SK-N-MC (cell line): ENCODE results near the gene CDC42EP3.

ENCODE experiments used
- DNase-seq: peaks from one replicate; pipeline ENCODE4 v3.0.0-alpha.2; 2011; ENCODE audit warnings: low read depth, low spot score
- H3K27ac ChIP-seq: fragments of 200-600 bp; sonication (generic); 2 replicates; pipeline ENCODE4 v1.5.1; 2016; ENCODE audit warnings: mixed run types
- H3K36me3 ChIP-seq: fragments of 200-600 bp; sonication (generic); 2 replicates; pipeline ENCODE4 v1.6.1; 2017; ENCODE audit warnings: antibody characterized with exemption, low read length, mixed read lengths; ENCODE audit not compliant: insufficient read depth
- H3K4me3 ChIP-seq: fragments of 200-600 bp; sonication (generic); 2 replicates; pipeline ENCODE4 v1.5.1; 2016
- H3K9ac ChIP-seq: fragments of 200-600 bp; sonication (generic); 2 replicates; pipeline ENCODE4 v1.8.0; 2017; ENCODE audit warnings: mixed run types, mixed read lengths; ENCODE audit not compliant: insufficient read length
- H3K9me3 ChIP-seq: fragments of 200-600 bp; sonication (generic); 2 replicates; pipeline ENCODE4 v1.6.1; 2017; ENCODE audit warnings: low read depth, mild to moderate bottlenecking, antibody characterized with exemption, low read length, moderate library complexity, mixed read lengths
- EZH2 ChIP-seq: fragments of 200-600 bp; sonication (generic); IDR thresholded peaks from one replicate; pipeline ENCODE4 v1.6.1; 2017; ENCODE audit warnings: antibody characterized with exemption
- FOXP2 ChIP-seq: optimal IDR thresholded peaks from 2 replicates; pipeline ENCODE3; 2011; ENCODE audit warnings: mild to moderate bottlenecking, moderate library complexity; ENCODE audit not compliant: insufficient read depth; ENCODE audit errors: extremely low read length, control extremely low read depth
- POLR2AphosphoS5 ChIP-seq: IDR thresholded peaks from 2 replicates; pipeline ENCODE4 v1.6.1; 2012; ENCODE audit warnings: mild to moderate bottlenecking, low read depth, low read length, borderline replicate concordance

The CDC42EP3 gene

GRCh38 chr2:37615804-37616676 is 55.4 kb downstream of the CDC42EP3 start:
- H3K36me3 ChIP-seq, result no peaks in the 10 kb centered on the region
- TF ChIP-seq EZH2 (no peak), FOXP2 (no peak), POLR2AphosphoS5 (no peak)
- no peak for DNase-seq
- no peak overlapping the region for H3K9ac ChIP-seq
- no peak overlapping the region for H3K27ac ChIP-seq
- H3K4me3 ChIP-seq, result no peak overlapping the region
- no peaks in the 10 kb centered on the region for H3K9me3 ChIP-seq

- DNase-seq, result no peak
- TF ChIP-seq POLR2AphosphoS5 (no peak), EZH2 (no peak), FOXP2 (no peak)
- no peak overlapping the region for H3K9ac ChIP-seq
- H3K27ac ChIP-seq, result no peak overlapping the region
- H3K36me3 ChIP-seq, result no peaks in the 10 kb centered on the region
- no peaks in the 10 kb centered on the region for H3K9me3 ChIP-seq
- H3K4me3 ChIP-seq, result no peak overlapping the region
These were observed 57.2 kb downstream of the CDC42EP3 start for GRCh38 chr2:37614061-37614738.

- no peak for TF ChIP-seq POLR2AphosphoS5
- no peak for TF ChIP-seq EZH2
- TF ChIP-seq FOXP2, result no peak
- no peak overlapping the region for H3K4me3 ChIP-seq
- no peaks in the 10 kb centered on the region for H3K36me3 ChIP-seq
- no peak for DNase-seq
- H3K27ac ChIP-seq, result no peak overlapping the region
- peaks cover 2% of the 10 kb centered on the region; the same call in 1 of the 2 replicates for H3K9me3 ChIP-seq
- no peak overlapping the region for H3K9ac ChIP-seq
These were observed 59.1 kb downstream of the CDC42EP3 start for GRCh38 chr2:37612382-37612781.

- Histone ChIP-seq H3K36me3 (no peaks in the 10 kb centered on the region), H3K9ac (no peak overlapping the region), H3K4me3 (no peak overlapping the region), H3K27ac (no peak overlapping the region), H3K9me3 (peaks cover 2% of the 10 kb centered on the region; the same call in 1 of the 2 replicates)
- no peak for TF ChIP-seq POLR2AphosphoS5
- TF ChIP-seq FOXP2, result no peak
- TF ChIP-seq EZH2, result no peak
- no peak for DNase-seq
These were observed 60.7 kb downstream of the CDC42EP3 start for GRCh38 chr2:37610638-37611289.

GRCh38 chr2:37609782-37610181 is 61.7 kb downstream of the CDC42EP3 start:
- Histone ChIP-seq H3K27ac (no peak overlapping the region), H3K4me3 (no peak overlapping the region), H3K36me3 (no peaks in the 10 kb centered on the region), H3K9me3 (peaks cover 2% of the 10 kb centered on the region; the same call in 1 of the 2 replicates), H3K9ac (no peak overlapping the region)
- no peak for DNase-seq
- TF ChIP-seq FOXP2 (no peak), EZH2 (no peak), POLR2AphosphoS5 (no peak)

GRCh38 chr2:37604716-37605115 is 66.7 kb downstream of the CDC42EP3 start:
- H3K9me3 ChIP-seq, result peaks cover 2% of the 10 kb centered on the region; the same call in 1 of the 2 replicates
- H3K27ac ChIP-seq, result no peak overlapping the region
- H3K9ac ChIP-seq, result no peak overlapping the region
- no peaks in the 10 kb centered on the region for H3K36me3 ChIP-seq
- TF ChIP-seq POLR2AphosphoS5 (no peak), FOXP2 (no peak), EZH2 (no peak)
- H3K4me3 ChIP-seq, result no peak overlapping the region
- DNase-seq, result no peak

GRCh38 chr2:37602702-37603101 is 68.7 kb downstream of the CDC42EP3 start:
- no peak for DNase-seq
- no peak overlapping the region for H3K27ac ChIP-seq
- H3K4me3 ChIP-seq, result no peak overlapping the region
- no peak for TF ChIP-seq POLR2AphosphoS5
- TF ChIP-seq EZH2, result no peak
- TF ChIP-seq FOXP2, result no peak
- no peak overlapping the region for H3K9ac ChIP-seq
- H3K36me3 ChIP-seq, result no peaks in the 10 kb centered on the region
- H3K9me3 ChIP-seq, result no peaks in the 10 kb centered on the region

- TF ChIP-seq EZH2 (no peak), FOXP2 (no peak), POLR2AphosphoS5 (no peak)
- Histone ChIP-seq H3K4me3 (no peak overlapping the region), H3K9me3 (no peaks in the 10 kb centered on the region), H3K36me3 (no peaks in the 10 kb centered on the region), H3K9ac (no peak overlapping the region), H3K27ac (no peak overlapping the region)
- no peak for DNase-seq
These were observed 69.4 kb downstream of the CDC42EP3 start for GRCh38 chr2:37602040-37602439.

- DNase-seq, result no peak
- Histone ChIP-seq H3K9me3 (no peaks in the 10 kb centered on the region), H3K27ac (no peak overlapping the region), H3K4me3 (no peak overlapping the region), H3K36me3 (no peaks in the 10 kb centered on the region), H3K9ac (no peak overlapping the region)
- no peak for TF ChIP-seq FOXP2
- no peak for TF ChIP-seq EZH2
- TF ChIP-seq POLR2AphosphoS5, result no peak
These were observed 69.9 kb downstream of the CDC42EP3 start for GRCh38 chr2:37601569-37601968.
